ENCODE results near the gene SLC35G3. TPM values are rescaled to one million over a fixed set of nuclear protein-coding genes. Genes with fewer than 3 reads are reported as not detected.

The SLC35G3 gene
- total and polyA plus RNA-seq, 10 of the 15 experiments (the other 5 are each of a cell fraction or from before 2014, with no cell fraction given) = not detected

DNA sequence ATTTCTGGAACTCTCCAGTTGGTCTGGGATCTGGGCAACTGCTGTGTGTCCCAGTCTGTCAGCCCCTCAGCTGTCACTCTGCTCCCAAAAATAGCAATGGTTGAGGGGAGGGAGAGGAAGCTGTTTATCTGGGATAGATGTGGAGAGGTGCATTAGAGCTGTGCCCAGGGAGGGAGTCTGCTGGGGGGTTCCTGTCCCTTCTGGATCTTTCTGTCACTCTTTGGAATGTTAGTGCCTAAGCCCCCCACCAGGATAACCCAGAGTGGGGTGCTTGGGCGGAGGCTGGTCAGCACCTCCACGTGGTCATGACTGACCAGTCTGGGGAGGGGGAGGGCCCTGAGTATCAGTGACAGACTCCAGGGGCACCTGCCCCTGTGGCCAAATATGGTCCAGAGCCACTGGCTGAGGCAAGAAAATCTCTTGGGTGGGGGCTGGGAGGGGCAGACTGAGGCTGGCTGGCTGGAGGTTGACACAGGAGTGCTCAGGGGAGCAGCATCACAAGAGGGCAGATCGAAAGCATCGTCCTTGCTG lies 46.8 kb downstream of the SLC35G3 start, which contains the start of gene UNC45B:
UNC45B (plus strand) TSS at position 443 of the 531 bp plus-strand sequence. CDS start 447 bp downstream, outside the sequence.
- Histone ChIP-seq H3K27me3 (replicated peaks in 1 of 2; ENCODE audit: control insufficient read depth in 2 of 2, insufficient read depth in 2 of 2, low read length in 1 of 2) (peaks cover 0 to 2% of the 10 kb centered on the region in 2 experiments; a peak in 1 of 4 replicates), H3K36me3 (ENCODE audit: control insufficient read depth in 2 of 2, insufficient read depth in 2 of 2, low read length in 1 of 2) (no peaks in the 10 kb centered on the region), H3K27ac (ENCODE audit: control insufficient read depth, insufficient read depth) (no peak within 1 kb of the TSS), H3K4me1 (ENCODE audit: control insufficient read depth, insufficient read depth, low read length) (no peaks in the 10 kb centered on the region), H3K79me2 (ENCODE audit: control insufficient read depth, insufficient read depth, low read length) (no peaks in the 10 kb centered on the region), H4K20me1 (ENCODE audit: control insufficient read depth, insufficient read depth) (no peaks in the 10 kb centered on the region), H3K4me2 (ENCODE audit: control insufficient read depth, insufficient read depth) (no peak within 1 kb of the TSS), H2AFZ (ENCODE audit: control insufficient read depth, low read depth, low read length) (no peak within 1 kb of the TSS), H3K9ac (ENCODE audit: control insufficient read depth, insufficient read depth, low read length) (no peak within 1 kb of the TSS), H3K9me3 (replicated peaks; ENCODE audit: control insufficient read depth, insufficient read depth, low read length) (no peaks in the 10 kb centered on the region), H3K4me3 (no peak within 1 kb of the TSS)
- WGBS (ENCODE audit: insufficient coverage, insufficient replicate concordance, low lambda C conversion rate, missing lambda C conversion rate) = 23% methylated on average over 4 of the region's 4 CpGs
- CTCF ChIA-PET = interaction anchor here (1.6 kb wide), 1 partner anchor 392 kb away, joined by 4 read pairs; no protein-coding TSS in a partner anchor
- no peak for TF ChIP-seq NR2C1 (IDR thresholded peaks at IDR 0.05)
- TF ChIP-seq STAT1 (conservative IDR thresholded peaks at IDR 0.05) = no peak
- in situ Hi-C loops (cut with MboI) = no loop called here
- no TSS peak for BruUV-seq (replicated peaks)
- intact Hi-C loops (cut with micrococcal nuclease; ENCODE audit: unreplicated experiment) = loop anchor here (10.0 kb wide), 1 partner anchor 387 kb away; the partner anchor contains the start of gene SLFN12L
- FAIRE-seq (no peak), ATAC-seq (no peak), DNase-seq (ENCODE audit: low read depth, low spot score) (no peak)
- SMC1A ChIA-PET (ENCODE audit: uncharacterized antibody, unreplicated experiment) = no interaction called here
- POLR2A ChIA-PET = no interaction called here
- RAD21 ChIA-PET (ENCODE audit: unreplicated experiment) = interaction anchor here (1.3 kb wide), 1 partner anchor 14 kb away, joined by 3 read pairs; no protein-coding TSS in a partner anchor

DNA sequence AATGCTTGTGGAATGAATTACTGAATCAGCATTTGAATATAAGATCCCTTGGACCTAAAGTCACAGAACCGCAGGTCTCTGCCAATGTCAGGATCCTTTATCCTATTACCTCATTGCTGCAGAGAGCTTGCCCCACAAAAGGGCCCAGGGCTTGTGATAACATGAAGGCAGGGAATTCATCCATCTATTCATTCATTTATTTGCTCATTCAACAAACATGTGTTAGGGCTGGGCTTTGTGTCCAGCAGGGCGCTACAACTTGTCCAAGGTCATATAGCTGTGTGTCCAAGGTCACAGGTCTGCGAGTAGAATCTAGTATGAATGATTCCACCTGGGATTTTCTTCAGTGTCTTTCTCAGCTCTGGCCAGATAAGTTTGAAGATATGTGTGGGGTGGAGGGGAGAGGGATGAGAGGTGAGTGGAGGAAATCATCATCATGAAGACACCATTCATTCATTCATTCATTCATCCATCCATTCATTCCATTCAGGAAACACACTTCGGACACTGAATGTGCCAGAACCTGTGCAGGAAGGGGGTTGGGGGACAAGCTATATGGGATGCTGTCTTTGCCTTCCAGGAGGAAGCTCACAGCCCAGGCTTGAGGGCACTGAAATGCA lies 47.9 kb downstream of the SLC35G3 start:
- no TSS peak for BruUV-seq (replicated peaks)
- in situ Hi-C loops (cut with MboI) (no loop called here), intact Hi-C loops (cut with micrococcal nuclease; ENCODE audit: unreplicated experiment) (loop anchor here (10.0 kb wide), 1 partner anchor 388 kb away; the partner anchor contains the start of gene SLFN12L)
- no peak overlapping the region for H3K4me2 ChIP-seq (ENCODE audit: control insufficient read depth, insufficient read depth)
- H3K27ac ChIP-seq (ENCODE audit: control insufficient read depth, insufficient read depth) = no peak overlapping the region
- no peaks in the 10 kb centered on the region for H3K9me3 ChIP-seq (replicated peaks; ENCODE audit: control insufficient read depth, insufficient read depth, low read length)
- ChIA-PET CTCF (no interaction called here), SMC1A (ENCODE audit: uncharacterized antibody, unreplicated experiment) (no interaction called here), POLR2A (interaction anchor here (0.6 kb wide), 1 partner anchor 22 kb away, joined by 7 read pairs; no protein-coding TSS in a partner anchor), RAD21 (ENCODE audit: unreplicated experiment) (interaction anchor here (1.3 kb wide), 1 partner anchor 16 kb away, joined by 3 read pairs; no protein-coding TSS in a partner anchor)
- peaks cover 9% of the 10 kb centered on the region for H3K79me2 ChIP-seq (ENCODE audit: control insufficient read depth, insufficient read depth, low read length)
- peaks cover 0 to 2% of the 10 kb centered on the region in 2 experiments; a peak in 1 of 4 replicates for H3K27me3 ChIP-seq (replicated peaks in 1 of 2; ENCODE audit: control insufficient read depth in 2 of 2, insufficient read depth in 2 of 2, low read length in 1 of 2)
- DNase-seq (ENCODE audit: low read depth, low spot score) = no peak
- no peak overlapping the region for H2AFZ ChIP-seq (ENCODE audit: control insufficient read depth, low read depth, low read length)
- TF ChIP-seq ZBED1 (IDR thresholded peaks at IDR 0.05; ENCODE audit: borderline replicate concordance) (no peak), EP300 (IDR thresholded peaks at IDR 0.05; ENCODE audit: borderline replicate concordance in 1 of 2, control insufficient read depth in 1 of 2, low read depth in 2 of 2, low read length in 2 of 2) (no peak), SUPT20H (IDR thresholded peaks at IDR 0.05; ENCODE audit: borderline replicate concordance, control insufficient read depth, low read depth, low read length) (no peak), FOS (IDR thresholded peaks at IDR 0.05; ENCODE audit: borderline replicate concordance, extremely low read depth, insufficient read length) (no peak), CHD2 (IDR thresholded peaks at IDR 0.05; ENCODE audit: borderline replicate concordance, low read depth, low read length) (no peak), SIN3A (IDR thresholded peaks at IDR 0.05; ENCODE audit: low read depth, low read length) (no peak), ZNF274 (IDR thresholded peaks at IDR 0.05; ENCODE audit: insufficient read depth, insufficient read length) (no peak), SRF (IDR thresholded peaks at IDR 0.05; ENCODE audit: low read depth in 2 of 2, low read length in 2 of 2) (no peak), RB1 (IDR thresholded peaks at IDR 0.05; ENCODE audit: borderline replicate concordance) (no peak), IKZF1 (conservative IDR thresholded peaks at IDR 0.05) (no peak), NFXL1 (IDR thresholded peaks at IDR 0.05; ENCODE audit: borderline replicate concordance) (no peak), GATAD2B (conservative IDR thresholded peaks at IDR 0.05; ENCODE audit: low read depth) (no peak), CREM (IDR thresholded peaks at IDR 0.05; ENCODE audit: low read depth) (no peak), PAX8 (IDR thresholded peaks at IDR 0.05) (no peak)
- TF ChIP-seq, protein P1, sequence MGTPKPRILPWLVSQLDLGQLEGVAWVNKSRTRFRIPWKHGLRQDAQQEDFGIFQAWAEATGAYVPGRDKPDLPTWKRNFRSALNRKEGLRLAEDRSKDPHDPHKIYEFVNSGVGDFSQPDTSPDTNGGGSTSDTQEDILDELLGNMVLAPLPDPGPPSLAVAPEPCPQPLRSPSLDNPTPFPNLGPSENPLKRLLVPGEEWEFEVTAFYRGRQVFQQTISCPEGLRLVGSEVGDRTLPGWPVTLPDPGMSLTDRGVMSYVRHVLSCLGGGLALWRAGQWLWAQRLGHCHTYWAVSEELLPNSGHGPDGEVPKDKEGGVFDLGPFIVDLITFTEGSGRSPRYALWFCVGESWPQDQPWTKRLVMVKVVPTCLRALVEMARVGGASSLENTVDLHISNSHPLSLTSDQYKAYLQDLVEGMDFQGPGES (IDR thresholded peaks at IDR 0.05) = no peak
- H3K4me3 ChIP-seq = no peak overlapping the region
- H3K36me3 ChIP-seq (ENCODE audit: control insufficient read depth in 2 of 2, insufficient read depth in 2 of 2, low read length in 1 of 2) = no peaks in the 10 kb centered on the region
- 72% methylated on average over 4 of the region's 4 CpGs for WGBS (ENCODE audit: insufficient coverage, insufficient replicate concordance, low lambda C conversion rate, missing lambda C conversion rate)
- no peaks in the 10 kb centered on the region for H4K20me1 ChIP-seq (ENCODE audit: control insufficient read depth, insufficient read depth)
- FAIRE-seq = no peak
- no peak overlapping the region for H3K9ac ChIP-seq (ENCODE audit: control insufficient read depth, insufficient read depth, low read length)
- ATAC-seq = no peak
- H3K4me1 ChIP-seq (ENCODE audit: control insufficient read depth, insufficient read depth, low read length) = no peaks in the 10 kb centered on the region

Measured in GM12878 (cell line).